Measurements from ENCODE around the gene STEAP3.

The STEAP3 gene

GRCh38 chr2:119255760-119256581 is 32.3 kb downstream of the STEAP3 start:
- no peaks in the 10 kb centered on the region for H3K36me3 ChIP-seq (ENCODE audit: control insufficient read depth in 1 of 2, insufficient read depth in 2 of 2, low read length in 2 of 2)
- WGBS (ENCODE audit: extremely low coverage, insufficient coverage, insufficient read length) = no CpG with 5 or more reads among the region's 12 CpGs
- no peak overlapping the region for H2AFZ ChIP-seq (ENCODE audit: insufficient read depth, low read length, poor library complexity)

GRCh38 chr2:119256582-119256921 is 32.9 kb downstream of the STEAP3 start:
- peaks cover 15 to 24% of the 10 kb centered on the region in 2 experiments for H3K4me1 ChIP-seq (ENCODE audit: control insufficient read depth in 1 of 2, insufficient read depth in 2 of 2, low read length in 2 of 2)
- no peaks in the 10 kb centered on the region for H3K36me3 ChIP-seq (ENCODE audit: control insufficient read depth in 1 of 2, insufficient read depth in 2 of 2, low read length in 2 of 2)
- H3K4ac ChIP-seq (ENCODE audit: low read depth, low read length) = no peak overlapping the region
- DNase-seq = no peak
- H3K23ac ChIP-seq (ENCODE audit: low read length) = no peak overlapping the region
- no CpG with 5 or more reads among the region's 2 CpGs for whole genome bisulfite sequencing (ENCODE audit: extremely low coverage, insufficient coverage, insufficient read length)
- H3K14ac ChIP-seq (ENCODE audit: low read length) = no peak overlapping the region
- no peak overlapping the region for H4K91ac ChIP-seq (ENCODE audit: low read depth, low read length)
- H2BK5ac ChIP-seq (ENCODE audit: low read depth, low read length, poor library complexity) = no peak overlapping the region
- no peak overlapping the region for H2BK120ac ChIP-seq (ENCODE audit: insufficient read depth, low read length, poor library complexity)
- H3K27ac ChIP-seq (ENCODE audit: low read depth, low read length) = no peak overlapping the region
- no peaks in the 10 kb centered on the region for H3K79me2 ChIP-seq (ENCODE audit: control insufficient read depth, insufficient read depth, low read length, poor library complexity)
- H3K79me1 ChIP-seq (ENCODE audit: low read length) = peaks cover 5% of the 10 kb centered on the region
- H3K9me3 ChIP-seq (ENCODE audit: insufficient read depth, low read depth, low read length) = peaks cover 2% of the 10 kb centered on the region
- H3K9ac ChIP-seq (ENCODE audit: low read length) = no peak overlapping the region
- H3K27me3 ChIP-seq (ENCODE audit: insufficient read depth, low read length) = no peaks in the 10 kb centered on the region
- no peak overlapping the region for H4K8ac ChIP-seq (ENCODE audit: low read depth, low read length)
- H3K4me2 ChIP-seq (ENCODE audit: low read length) = no peak overlapping the region
- H2AK5ac ChIP-seq (ENCODE audit: low read length) = no peak overlapping the region
- no peak overlapping the region for H3K18ac ChIP-seq (ENCODE audit: low read length)
- no peak overlapping the region for H3K4me3 ChIP-seq (ENCODE audit: low read depth, low read length)
- no peak overlapping the region for H4K12ac ChIP-seq (ENCODE audit: low read depth, low read length)
- H2BK12ac ChIP-seq (ENCODE audit: low read length) = no peak overlapping the region
- no peak overlapping the region for H2AFZ ChIP-seq (ENCODE audit: insufficient read depth, low read length, poor library complexity)

More at GRCh38 chr2:119255760-119256581, 32.3 kb downstream of the STEAP3 start:
- Histone ChIP-seq H2BK12ac (ENCODE audit: low read length) (no peak overlapping the region), H4K8ac (ENCODE audit: low read depth, low read length) (no peak overlapping the region), H3K79me1 (ENCODE audit: low read length) (peaks cover 5% of the 10 kb centered on the region), H3K14ac (ENCODE audit: low read length) (no peak overlapping the region), H3K4ac (ENCODE audit: low read depth, low read length) (no peak overlapping the region), H3K4me3 (ENCODE audit: low read depth, low read length) (no peak overlapping the region), H2BK120ac (ENCODE audit: insufficient read depth, low read length, poor library complexity) (peak overlapping the region; percentile 28), H2AK5ac (ENCODE audit: low read length) (no peak overlapping the region), H2BK5ac (ENCODE audit: low read depth, low read length, poor library complexity) (no peak overlapping the region), H3K27ac (ENCODE audit: low read depth, low read length) (no peak overlapping the region), H3K27me3 (ENCODE audit: insufficient read depth, low read length) (no peaks in the 10 kb centered on the region), H3K23ac (ENCODE audit: low read length) (no peak overlapping the region), H3K9me3 (ENCODE audit: insufficient read depth, low read depth, low read length) (peaks cover 2% of the 10 kb centered on the region), H3K79me2 (ENCODE audit: control insufficient read depth, insufficient read depth, low read length, poor library complexity) (no peaks in the 10 kb centered on the region), H4K91ac (ENCODE audit: low read depth, low read length) (no peak overlapping the region), H3K4me2 (ENCODE audit: low read length) (no peak overlapping the region), H3K18ac (ENCODE audit: low read length) (no peak overlapping the region), H3K9ac (ENCODE audit: low read length) (no peak overlapping the region), H3K4me1 (ENCODE audit: control insufficient read depth in 1 of 2, insufficient read depth in 2 of 2, low read length in 2 of 2) (peaks cover 15 to 24% of the 10 kb centered on the region in 2 experiments), H4K12ac (ENCODE audit: low read depth, low read length) (no peak overlapping the region)
- peak; percentile 37 to 46 for DNase-seq

- H3K79me2 ChIP-seq (ENCODE audit: control insufficient read depth, insufficient read depth, low read length, poor library complexity) = no peaks in the 10 kb centered on the region
- WGBS (ENCODE audit: extremely low coverage, insufficient coverage, insufficient read length) = no CpG with 5 or more reads among the region's 9 CpGs
Observed at GRCh38 chr2:119257198-119257597, 33.6 kb downstream of the STEAP3 start.

GRCh38 chr2:119259296-119259860 is 35.7 kb downstream of the STEAP3 start:
- no peak overlapping the region for H2BK120ac ChIP-seq (ENCODE audit: insufficient read depth, low read length, poor library complexity)
- no peaks in the 10 kb centered on the region for H3K27me3 ChIP-seq (ENCODE audit: insufficient read depth, low read length)
- H4K12ac ChIP-seq (ENCODE audit: low read depth, low read length) = no peak overlapping the region
- no peak overlapping the region for H3K4me3 ChIP-seq (ENCODE audit: low read depth, low read length)
- H4K8ac ChIP-seq (ENCODE audit: low read depth, low read length) = no peak overlapping the region
- peaks cover 15 to 24% of the 10 kb centered on the region in 2 experiments for H3K4me1 ChIP-seq (ENCODE audit: control insufficient read depth in 1 of 2, insufficient read depth in 2 of 2, low read length in 2 of 2)
- no peak overlapping the region for H3K27ac ChIP-seq (ENCODE audit: low read depth, low read length)
- no peak overlapping the region for H2AFZ ChIP-seq (ENCODE audit: insufficient read depth, low read length, poor library complexity)
- no peak for DNase-seq
- peaks cover 2% of the 10 kb centered on the region for H3K9me3 ChIP-seq (ENCODE audit: insufficient read depth, low read depth, low read length)
- H3K36me3 ChIP-seq (ENCODE audit: control insufficient read depth in 1 of 2, insufficient read depth in 2 of 2, low read length in 2 of 2) = no peaks in the 10 kb centered on the region
- H3K79me2 ChIP-seq (ENCODE audit: control insufficient read depth, insufficient read depth, low read length, poor library complexity) = no peaks in the 10 kb centered on the region
- H3K18ac ChIP-seq (ENCODE audit: low read length) = peak overlapping the region; percentile 14
- H2BK5ac ChIP-seq (ENCODE audit: low read depth, low read length, poor library complexity) = no peak overlapping the region
- WGBS (ENCODE audit: extremely low coverage, insufficient coverage, insufficient read length) = no CpG with 5 or more reads among the region's 5 CpGs
- no peak overlapping the region for H3K23ac ChIP-seq (ENCODE audit: low read length)
- H2BK12ac ChIP-seq (ENCODE audit: low read length) = no peak overlapping the region
- H3K4me2 ChIP-seq (ENCODE audit: low read length) = no peak overlapping the region
- peak overlapping the region; percentile 9 for H3K14ac ChIP-seq (ENCODE audit: low read length)
- H4K91ac ChIP-seq (ENCODE audit: low read depth, low read length) = peak overlapping the region; percentile 37
- no peak overlapping the region for H3K9ac ChIP-seq (ENCODE audit: low read length)
- H3K4ac ChIP-seq (ENCODE audit: low read depth, low read length) = no peak overlapping the region
- H3K79me1 ChIP-seq (ENCODE audit: low read length) = peaks cover 5% of the 10 kb centered on the region
- H2AK5ac ChIP-seq (ENCODE audit: low read length) = no peak overlapping the region

More at GRCh38 chr2:119257198-119257597, 33.6 kb downstream of the STEAP3 start:
- Histone ChIP-seq H2BK120ac (ENCODE audit: insufficient read depth, low read length, poor library complexity) (no peak overlapping the region), H3K4ac (ENCODE audit: low read depth, low read length) (no peak overlapping the region), H3K27me3 (ENCODE audit: insufficient read depth, low read length) (no peaks in the 10 kb centered on the region), H3K9ac (ENCODE audit: low read length) (no peak overlapping the region), H3K79me1 (ENCODE audit: low read length) (peaks cover 5% of the 10 kb centered on the region), H3K4me2 (ENCODE audit: low read length) (no peak overlapping the region), H3K14ac (ENCODE audit: low read length) (peak overlapping the region; percentile 39), H2BK5ac (ENCODE audit: low read depth, low read length, poor library complexity) (peak overlapping the region; percentile 36), H4K8ac (ENCODE audit: low read depth, low read length) (peak overlapping the region; percentile 4), H2AFZ (ENCODE audit: insufficient read depth, low read length, poor library complexity) (no peak overlapping the region), H4K12ac (ENCODE audit: low read depth, low read length) (no peak overlapping the region), H2BK12ac (ENCODE audit: low read length) (peak overlapping the region; percentile 53), H3K4me3 (ENCODE audit: low read depth, low read length) (no peak overlapping the region), H3K18ac (ENCODE audit: low read length) (no peak overlapping the region), H3K4me1 (ENCODE audit: control insufficient read depth in 1 of 2, insufficient read depth in 2 of 2, low read length in 2 of 2) (peaks cover 15 to 24% of the 10 kb centered on the region in 2 experiments), H3K36me3 (ENCODE audit: control insufficient read depth in 1 of 2, insufficient read depth in 2 of 2, low read length in 2 of 2) (no peaks in the 10 kb centered on the region), H4K91ac (ENCODE audit: low read depth, low read length) (peak overlapping the region; percentile 16), H3K23ac (ENCODE audit: low read length) (no peak overlapping the region), H3K27ac (ENCODE audit: low read depth, low read length) (no peak overlapping the region), H3K9me3 (ENCODE audit: insufficient read depth, low read depth, low read length) (peaks cover 2% of the 10 kb centered on the region), H2AK5ac (ENCODE audit: low read length) (no peak overlapping the region)
- no peak for DNase-seq
